ENCODE results near the gene GLCCI1.
A peak's percentile ranks its signal among the peaks of the same experiment; 100 is the strongest.

Gene GLCCI1

GRCh38 chr7:7962851-7963250, 5.7 kb upstream of the GLCCI1 start:
- DNase-seq (ENCODE audit: low read depth in 2 of 2) = no peak

- DNase-seq (ENCODE audit: low read depth in 2 of 2) = no peak
Observed at GRCh38 chr7:7964250-7964649, 4.3 kb upstream of the GLCCI1 start.

GRCh38 chr7:7964691-7965090, 3.9 kb upstream of the GLCCI1 start:
- DNase-seq (ENCODE audit: low read depth in 2 of 2) = no peak

- DNase-seq (ENCODE audit: low read depth in 2 of 2) = no peak
Observed at GRCh38 chr7:7965301-7965700, 3.3 kb upstream of the GLCCI1 start.

GRCh38 chr7:7966141-7966734, 2.4 kb upstream of the GLCCI1 start:
- DNase-seq (ENCODE audit: low read depth in 2 of 2) = no peak

GRCh38 chr7:7967886-7968543, 581 bp upstream of the GLCCI1 start:
- no peak for DNase-seq (ENCODE audit: low read depth in 2 of 2)

- DNase-seq (ENCODE audit: low read depth in 2 of 2) = peak; percentile 17 to 26
Observed at GRCh38 chr7:7969306-7970236, 975 bp downstream of the GLCCI1 start.

GRCh38 chr7:7970237-7970530, 1.6 kb downstream of the GLCCI1 start:
- DNase-seq (ENCODE audit: low read depth in 2 of 2) = no peak

- DNase-seq (ENCODE audit: low read depth in 2 of 2) = no peak
Observed at GRCh38 chr7:7970531-7971307, 2.1 kb downstream of the GLCCI1 start.

- DNase-seq (ENCODE audit: low read depth in 2 of 2) = no peak
Observed at GRCh38 chr7:7971308-7972040, 2.9 kb downstream of the GLCCI1 start.

GRCh38 chr7:7972128-7972527, 3.5 kb downstream of the GLCCI1 start:
- no peak for DNase-seq (ENCODE audit: low read depth in 2 of 2)

- no peak for DNase-seq (ENCODE audit: low read depth in 2 of 2)
Observed at GRCh38 chr7:7972922-7973594, 4.5 kb downstream of the GLCCI1 start.

GRCh38 chr7:7976677-7977076, 8.1 kb downstream of the GLCCI1 start:
- DNase-seq (ENCODE audit: low read depth in 2 of 2) = no peak

GRCh38 chr7:7977774-7978173, 9.2 kb downstream of the GLCCI1 start:
- no peak for DNase-seq (ENCODE audit: low read depth in 2 of 2)

- no peak for DNase-seq (ENCODE audit: low read depth in 2 of 2)
Observed at GRCh38 chr7:7978860-7979259, 10.3 kb downstream of the GLCCI1 start.

- DNase-seq (ENCODE audit: low read depth in 2 of 2) = no peak
Observed at GRCh38 chr7:7979558-7979957, 11.0 kb downstream of the GLCCI1 start.

GRCh38 chr7:7980134-7980533, 11.5 kb downstream of the GLCCI1 start:
- DNase-seq (ENCODE audit: low read depth in 2 of 2) = no peak

- no peak for DNase-seq (ENCODE audit: low read depth in 2 of 2)
Observed at GRCh38 chr7:7982904-7983303, 14.3 kb downstream of the GLCCI1 start.

GRCh38 chr7:7984424-7984823, 15.8 kb downstream of the GLCCI1 start:
- no peak for DNase-seq (ENCODE audit: low read depth in 2 of 2)

- DNase-seq (ENCODE audit: low read depth in 2 of 2) = no peak
Observed at GRCh38 chr7:7988706-7989105, 20.1 kb downstream of the GLCCI1 start.

GRCh38 chr7:7989133-7989532, 20.5 kb downstream of the GLCCI1 start:
- DNase-seq (ENCODE audit: low read depth in 2 of 2) = no peak
